ENCODE results near the gene OR6X1. TPM values are rescaled to one million over a fixed set of nuclear protein-coding genes. Genes with fewer than 3 reads are reported as not detected.

OR6X1 gene
- total RNA-seq, 1 donor from 2014 or later: not detected

DNA sequence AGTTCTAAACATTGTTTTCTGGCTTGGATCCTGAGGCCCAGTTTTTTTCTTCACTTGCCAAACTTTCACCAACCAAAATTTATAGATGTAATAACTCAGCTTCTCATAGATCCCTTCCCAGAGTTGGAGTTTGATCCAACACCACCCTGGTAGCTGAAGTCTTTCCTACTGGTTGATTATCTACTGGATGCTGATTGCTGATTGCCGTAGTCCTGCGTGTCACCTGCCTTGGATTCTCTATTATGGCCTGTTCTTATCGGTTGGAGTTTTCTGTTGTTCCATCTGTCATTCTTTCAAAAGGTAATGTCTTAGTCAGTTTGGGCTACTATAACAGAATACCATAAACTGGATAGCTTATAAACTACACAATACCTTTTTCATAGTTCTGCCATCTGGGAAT, 17.3 kb upstream of the OR6X1 start:
- TF ChIP-seq, protein P1, sequence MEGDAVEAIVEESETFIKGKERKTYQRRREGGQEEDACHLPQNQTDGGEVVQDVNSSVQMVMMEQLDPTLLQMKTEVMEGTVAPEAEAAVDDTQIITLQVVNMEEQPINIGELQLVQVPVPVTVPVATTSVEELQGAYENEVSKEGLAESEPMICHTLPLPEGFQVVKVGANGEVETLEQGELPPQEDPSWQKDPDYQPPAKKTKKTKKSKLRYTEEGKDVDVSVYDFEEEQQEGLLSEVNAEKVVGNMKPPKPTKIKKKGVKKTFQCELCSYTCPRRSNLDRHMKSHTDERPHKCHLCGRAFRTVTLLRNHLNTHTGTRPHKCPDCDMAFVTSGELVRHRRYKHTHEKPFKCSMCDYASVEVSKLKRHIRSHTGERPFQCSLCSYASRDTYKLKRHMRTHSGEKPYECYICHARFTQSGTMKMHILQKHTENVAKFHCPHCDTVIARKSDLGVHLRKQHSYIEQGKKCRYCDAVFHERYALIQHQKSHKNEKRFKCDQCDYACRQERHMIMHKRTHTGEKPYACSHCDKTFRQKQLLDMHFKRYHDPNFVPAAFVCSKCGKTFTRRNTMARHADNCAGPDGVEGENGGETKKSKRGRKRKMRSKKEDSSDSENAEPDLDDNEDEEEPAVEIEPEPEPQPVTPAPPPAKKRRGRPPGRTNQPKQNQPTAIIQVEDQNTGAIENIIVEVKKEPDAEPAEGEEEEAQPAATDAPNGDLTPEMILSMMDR (IDR thresholded peaks at IDR 0.05): no peak
- ChIA-PET POLR2A (no interaction called here), CTCF (no interaction called here)
- intact Hi-C loops (cut with micrococcal nuclease): no loop called here
- Mint-ChIP-seq H3K4me3 (no peak overlapping the region), H3K36me3 (ENCODE audit: low read depth) (no peaks in the 10 kb centered on the region), H3K27me3 (peaks cover 4% of the 10 kb centered on the region), H3K27ac (no peak overlapping the region), H3K4me1 (no peaks in the 10 kb centered on the region), H3K9me3 (peaks cover 6% of the 10 kb centered on the region)
- DNase-seq (no peak), ATAC-seq (ENCODE audit: low read depth) (no peak)

DNA sequence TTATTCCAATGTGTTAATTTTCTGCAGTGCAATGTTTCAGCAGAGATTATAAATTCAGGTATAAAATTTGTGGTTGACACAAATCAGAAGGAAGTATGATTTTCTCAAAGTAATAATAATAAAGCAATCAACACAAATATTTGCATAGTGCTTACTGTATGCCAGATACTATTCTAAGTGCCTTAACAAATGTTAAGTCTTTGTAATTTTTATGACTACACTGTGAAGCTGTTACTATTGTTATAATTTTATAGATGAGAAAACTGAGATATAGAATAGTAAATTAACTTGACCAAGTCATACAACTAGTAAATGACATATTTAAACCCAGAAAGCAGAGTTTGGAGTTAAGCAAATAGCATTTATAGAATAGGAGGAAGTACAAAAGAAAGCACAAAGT, 16.4 kb upstream of the OR6X1 start:
- POLR2A ChIA-PET: no interaction called here
- DNase-seq (no peak), ATAC-seq (ENCODE audit: low read depth) (no peak)
- no peak overlapping the region for H3K27ac Mint-ChIP-seq
- TF ChIP-seq, protein P1 (IDR thresholded peaks at IDR 0.05): no peak
- no peak overlapping the region for H3K4me3 Mint-ChIP-seq
- CTCF ChIA-PET: interaction anchor here (0.8 kb wide), 1 partner anchor 8 kb away, joined by 3 read pairs; no protein-coding TSS in a partner anchor
- no peaks in the 10 kb centered on the region for H3K4me1 Mint-ChIP-seq
- intact Hi-C loops (cut with micrococcal nuclease): no loop called here
- peaks cover 6% of the 10 kb centered on the region for H3K9me3 Mint-ChIP-seq
- H3K27me3 Mint-ChIP-seq: peaks cover 4% of the 10 kb centered on the region
- no peaks in the 10 kb centered on the region for H3K36me3 Mint-ChIP-seq (ENCODE audit: low read depth)

DNA sequence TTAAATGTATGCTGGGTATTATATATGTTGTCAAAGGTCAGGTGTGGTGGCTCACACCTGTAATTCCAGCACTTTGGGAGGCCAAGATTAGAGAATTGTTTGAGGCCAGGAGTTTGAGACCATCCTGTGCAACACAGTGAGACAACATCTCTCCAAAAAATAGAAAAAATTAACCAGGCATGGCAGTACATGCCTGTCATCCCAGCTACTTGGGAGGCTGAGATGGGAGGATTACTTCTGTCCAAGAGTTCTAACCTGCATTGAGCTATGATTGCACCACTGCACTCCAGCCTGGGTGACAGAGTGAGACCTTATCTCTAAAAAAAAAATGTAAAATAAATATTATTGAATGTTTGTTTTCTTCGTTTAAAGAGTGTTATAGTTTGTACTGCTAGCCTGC, 11.3 kb upstream of the OR6X1 start:
- ChIA-PET POLR2A (no interaction called here), CTCF (no interaction called here)
- TF ChIP-seq, protein P1 (IDR thresholded peaks at IDR 0.05): no peak
- Mint-ChIP-seq H3K27me3 (peaks cover 4% of the 10 kb centered on the region), H3K27ac (no peak overlapping the region), H3K4me3 (no peak overlapping the region), H3K9me3 (peaks cover 14% of the 10 kb centered on the region), H3K36me3 (ENCODE audit: low read depth) (peaks cover 2% of the 10 kb centered on the region), H3K4me1 (no peaks in the 10 kb centered on the region)
- ATAC-seq (ENCODE audit: low read depth) (no peak), DNase-seq (no peak)
- intact Hi-C loops (cut with micrococcal nuclease): no loop called here

DNA sequence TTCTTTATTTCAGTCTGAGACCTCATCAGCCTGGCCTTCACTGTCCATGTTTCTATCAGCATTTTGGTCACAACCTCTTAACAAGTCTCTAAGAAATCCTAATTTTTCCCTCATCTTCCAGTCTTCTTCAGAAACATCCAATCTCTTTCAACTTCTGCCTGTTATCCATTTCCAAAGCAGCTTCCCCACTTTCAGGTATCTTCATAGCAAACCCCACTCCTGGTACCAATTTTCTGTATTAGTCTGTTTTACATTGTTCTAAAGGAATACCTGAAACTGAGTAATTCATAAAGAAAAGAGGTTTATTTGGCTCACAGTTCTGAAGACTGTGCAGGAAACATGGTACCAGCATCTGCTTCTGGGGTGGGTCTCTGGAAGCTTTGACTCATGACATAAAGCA, 8.1 kb upstream of the OR6X1 start:
- TF ChIP-seq, protein P1 (IDR thresholded peaks at IDR 0.05): no peak
- CTCF ChIA-PET: no interaction called here
- DNase-seq (no peak), ATAC-seq (ENCODE audit: low read depth) (no peak)
- H3K9me3 Mint-ChIP-seq: peaks cover 14% of the 10 kb centered on the region
- H3K27me3 Mint-ChIP-seq: no peaks in the 10 kb centered on the region
- H3K27ac Mint-ChIP-seq: no peak overlapping the region
- no peaks in the 10 kb centered on the region for H3K4me1 Mint-ChIP-seq
- intact Hi-C loops (cut with micrococcal nuclease): no loop called here
- peaks cover 2% of the 10 kb centered on the region for H3K36me3 Mint-ChIP-seq (ENCODE audit: low read depth)
- POLR2A ChIA-PET: no interaction called here
- H3K4me3 Mint-ChIP-seq: no peak overlapping the region

DNA sequence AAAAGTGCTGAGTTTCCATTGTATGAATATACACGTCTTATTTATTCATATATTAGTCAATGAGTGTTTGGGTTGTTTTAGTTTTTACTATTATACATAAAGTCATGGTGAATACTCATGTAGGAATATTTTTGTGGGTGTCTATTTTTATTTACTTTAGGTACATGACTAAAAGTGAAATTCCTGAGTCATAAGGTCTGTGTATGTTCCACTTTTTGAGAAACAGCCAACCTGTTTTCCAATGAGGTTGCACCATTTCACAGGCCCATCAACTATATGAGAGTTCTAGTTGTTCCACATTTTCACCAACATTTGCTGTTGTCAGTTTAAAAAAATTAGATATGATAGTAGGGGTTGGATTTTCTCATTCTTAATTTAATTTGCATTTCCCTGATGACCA, 6.6 kb upstream of the OR6X1 start:
- intact Hi-C loops (cut with micrococcal nuclease): no loop called here
- ChIA-PET CTCF (no interaction called here), POLR2A (no interaction called here)
- H3K4me1 Mint-ChIP-seq: no peaks in the 10 kb centered on the region
- DNase-seq (no peak), ATAC-seq (ENCODE audit: low read depth) (no peak)
- H3K27me3 Mint-ChIP-seq: no peaks in the 10 kb centered on the region
- H3K9me3 Mint-ChIP-seq: peaks cover 14% of the 10 kb centered on the region
- H3K4me3 Mint-ChIP-seq: no peak overlapping the region
- H3K36me3 Mint-ChIP-seq (ENCODE audit: low read depth): peaks cover 2% of the 10 kb centered on the region
- no peak overlapping the region for H3K27ac Mint-ChIP-seq
- TF ChIP-seq, protein P1 (IDR thresholded peaks at IDR 0.05): no peak

Measured in activated B cell treated with CpG ODN at 0.5 μM for 24 hours (primary cell).